Lower leg skin (tissue), 3 donors: Measurements from ENCODE around the gene PDS5B.

Experiments
- CTCF ChIP-seq, 3 donors: fragments of 450-650 bp; IDR thresholded peaks; one replicate each; pipeline ENCODE4 v1.5.1; 2016; ENCODE audit warnings: antibody characterized with exemption in 3 of 3, mild to moderate bottlenecking in 3 of 3, moderate library complexity in 2 of 3
- POLR2A ChIP-seq, 2 donors: fragments of 450-650 bp; IDR thresholded peaks; one replicate each; pipeline ENCODE4 v1.6.1; 2016 to 2017; ENCODE audit warnings: antibody characterized with exemption in 2 of 2, mild to moderate bottlenecking in 1 of 2, moderate library complexity in 1 of 2

- TF ChIP-seq CTCF (IDR thresholded peaks at IDR 0.05) = no peak
- no peak for TF ChIP-seq POLR2A (IDR thresholded peaks at IDR 0.05)
These were observed 101.0 kb downstream of the PDS5B start for GRCh38 chr13:32687275-32687674.
